ENCODE measurements around the gene TMEM182.

The TMEM182 gene

GRCh38 chr2:102832789-102833188 is 71.0 kb downstream of the TMEM182 start:
- TF ChIP-seq CTCF (IDR thresholded peaks at IDR 0.05; ENCODE audit: low read depth, low read length), result no peak
- H3K4me3 ChIP-seq (ENCODE audit: low read depth, low read length), result no peak overlapping the region
- in situ Hi-C loops (cut with HindIII; ENCODE audit: low sequenced_read_pairs), result no loop called here

GRCh38 chr2:102834523-102835273 is 72.9 kb downstream of the TMEM182 start:
- no peak overlapping the region for H3K4me3 ChIP-seq (ENCODE audit: low read depth, low read length)
- in situ Hi-C loops (cut with HindIII; ENCODE audit: low sequenced_read_pairs), result no loop called here
- no peak for DNase-seq (ENCODE audit: low read depth, low spot score)
- TF ChIP-seq CTCF (IDR thresholded peaks at IDR 0.05; ENCODE audit: low read depth, low read length), result no peak

More at GRCh38 chr2:102832789-102833188, 71.0 kb downstream of the TMEM182 start:
- no peak for DNase-seq (ENCODE audit: low read depth, low spot score)

DNA sequence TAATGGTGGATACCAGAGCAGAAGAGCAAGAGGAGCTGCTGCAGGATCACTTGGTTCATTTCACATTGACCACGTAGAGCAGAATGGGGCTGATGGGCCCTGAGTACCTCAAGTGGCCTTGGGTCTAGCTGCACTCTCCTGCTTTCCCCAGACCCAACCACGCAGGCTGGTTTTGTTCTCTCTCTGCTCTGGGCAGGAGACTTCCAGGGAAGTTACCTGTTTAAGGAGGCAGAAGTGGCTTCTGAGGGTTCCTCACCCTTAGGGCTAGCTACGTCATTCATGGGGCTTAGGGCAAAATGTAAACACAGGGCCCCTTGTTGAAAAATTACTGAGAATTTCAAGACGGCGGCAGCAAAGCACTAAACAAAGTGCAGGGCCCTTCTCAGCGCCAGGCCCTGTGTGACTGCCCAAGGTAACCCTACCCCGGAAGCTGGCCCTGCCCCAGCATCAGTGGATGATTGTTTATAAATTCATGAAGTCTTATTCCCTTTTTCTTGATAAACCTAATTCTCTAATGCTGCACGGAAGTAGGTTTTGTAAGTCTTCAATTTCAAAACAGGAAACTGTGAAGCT is 75.9 kb downstream of the TMEM182 start:
- no peak for TF ChIP-seq CTCF (IDR thresholded peaks at IDR 0.05; ENCODE audit: low read depth, low read length)
- DNase-seq (ENCODE audit: low read depth, low spot score), result no peak
- no peak overlapping the region for H3K4me3 ChIP-seq (ENCODE audit: low read depth, low read length)
- in situ Hi-C loops (cut with HindIII; ENCODE audit: low sequenced_read_pairs), result no loop called here

DNA sequence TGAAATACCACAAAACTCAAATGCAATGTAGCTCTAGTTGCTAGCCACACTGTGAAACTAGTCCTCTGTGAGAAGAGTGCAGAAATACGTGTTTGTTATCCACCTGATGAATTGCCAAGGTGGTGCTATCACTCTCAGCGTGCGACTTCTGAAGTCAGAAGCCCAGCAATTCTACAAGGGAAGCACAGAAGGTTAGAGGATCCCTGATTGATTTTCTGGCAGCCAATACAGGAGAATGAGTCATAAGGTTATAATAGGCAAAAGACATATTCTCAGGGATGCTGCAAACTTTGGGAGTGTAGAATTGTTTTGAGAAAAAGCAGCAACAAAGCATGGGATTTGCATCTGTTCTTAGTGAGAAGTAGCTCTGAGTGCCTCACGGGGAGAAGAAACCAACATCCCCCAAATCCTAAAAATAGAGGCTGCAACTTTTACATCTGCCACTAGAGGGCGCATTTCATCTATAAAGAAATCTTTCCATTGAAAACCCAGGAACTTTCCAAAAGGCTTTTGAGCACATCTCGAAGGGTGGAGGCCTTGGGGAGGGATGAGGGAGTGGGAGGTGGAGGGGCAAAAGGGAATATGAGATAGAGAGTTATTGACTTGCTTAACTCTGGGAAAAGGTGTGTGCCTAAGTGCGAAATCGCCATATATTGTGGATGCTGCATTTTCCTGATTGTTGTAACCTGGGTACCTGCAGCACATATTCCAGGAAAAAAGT is 78.0 kb downstream of the TMEM182 start:
- DNase-seq (ENCODE audit: low read depth, low spot score), result peak; percentile 49
- peak; percentile 77 for TF ChIP-seq CTCF (IDR thresholded peaks at IDR 0.05; ENCODE audit: low read depth, low read length)
- in situ Hi-C loops (cut with HindIII; ENCODE audit: low sequenced_read_pairs), result no loop called here
- H3K4me3 ChIP-seq (ENCODE audit: low read depth, low read length), result no peak overlapping the region

- TF ChIP-seq CTCF (IDR thresholded peaks at IDR 0.05; ENCODE audit: low read depth, low read length), result peak; percentile 73
- H3K4me3 ChIP-seq (ENCODE audit: low read depth, low read length), result no peak overlapping the region
- DNase-seq (ENCODE audit: low read depth, low spot score), result peak; percentile 45
- in situ Hi-C loops (cut with HindIII; ENCODE audit: low sequenced_read_pairs), result no loop called here
These were observed 79.4 kb downstream of the TMEM182 start for GRCh38 chr2:102841107-102841840.

DNA sequence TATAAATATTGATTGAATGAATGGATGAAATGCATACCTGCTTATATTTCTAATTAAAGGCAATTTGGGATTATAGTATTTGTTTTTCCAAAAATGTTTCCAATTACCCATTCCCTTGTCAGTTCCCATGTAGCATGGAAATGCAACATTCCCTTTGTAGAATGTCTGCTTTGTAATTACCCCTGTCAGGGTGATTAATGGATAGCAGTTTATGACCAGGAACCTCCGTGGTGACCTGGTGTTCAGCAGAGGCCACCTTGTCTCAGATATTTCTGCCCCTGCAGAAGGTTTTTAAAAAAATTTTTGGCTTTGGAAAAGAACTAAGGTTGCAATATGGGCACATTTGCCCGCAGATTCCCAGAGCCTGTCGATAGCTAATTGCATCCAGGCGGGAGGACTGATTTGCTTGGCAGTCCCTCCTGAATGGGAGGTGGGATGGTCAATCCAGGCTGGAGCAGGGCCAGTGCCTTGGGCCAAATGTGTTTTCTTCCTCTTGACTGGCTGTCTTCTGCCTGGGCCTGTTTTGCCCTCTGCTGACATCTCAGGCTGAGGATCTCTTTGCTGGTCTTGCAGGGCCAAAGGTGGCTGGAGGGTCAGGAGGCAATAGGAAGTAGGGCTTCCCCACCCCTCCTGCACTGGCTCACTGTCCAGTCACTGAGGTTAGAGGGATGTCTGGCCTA is 82.1 kb downstream of the TMEM182 start:
- no peak for DNase-seq (ENCODE audit: low read depth, low spot score)
- in situ Hi-C loops (cut with HindIII; ENCODE audit: low sequenced_read_pairs), result no loop called here

More for the DNA sequence above, 82.1 kb downstream of the TMEM182 start:
- no peak for TF ChIP-seq CTCF (IDR thresholded peaks at IDR 0.05; ENCODE audit: low read depth, low read length)
- H3K4me3 ChIP-seq (ENCODE audit: low read depth, low read length), result no peak overlapping the region
